ENCODE results near the gene ESF1. TPM values are rescaled to one million over a fixed set of nuclear protein-coding genes. Genes with fewer than 3 reads are reported as not detected.

Gene ESF1
- polyA plus RNA-seq, 2 of the 4 experiments (the other 2 are of a cell fraction): 30.5 to 34.8 TPM

GRCh38 chr20:13690943-13691342 is 93.8 kb downstream of the ESF1 start (continued):
- TF ChIP-seq HMGXB4 (CRISPR knock-in tag; IDR thresholded peaks at IDR 0.05; ENCODE audit: borderline replicate concordance) (no peak), KDM5A (IDR thresholded peaks at IDR 0.05) (no peak)

DNA sequence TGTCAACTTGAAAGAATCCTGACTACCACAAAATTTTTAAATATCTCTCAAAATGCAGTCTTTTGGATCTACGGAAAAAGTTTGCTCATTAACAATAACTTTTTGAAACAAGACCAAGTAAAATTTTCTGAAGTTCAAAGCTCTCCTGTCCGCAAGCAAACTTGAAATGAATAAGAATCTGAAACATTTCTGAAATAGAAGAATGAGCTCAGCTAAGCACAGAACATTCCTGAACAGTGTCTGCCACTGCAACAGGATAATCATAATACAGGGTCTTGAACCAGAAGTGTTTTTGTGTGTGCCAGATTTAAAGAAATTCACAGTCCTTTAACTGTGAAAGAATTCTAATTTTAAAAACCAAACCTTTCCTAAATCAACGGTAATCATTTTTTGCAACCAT is 96.9 kb downstream of the ESF1 start:
- ATAC-seq (no peak), FAIRE-seq (no peak), DNase-seq (ENCODE audit: low read depth in 1 of 2, low spot score in 1 of 2) (no peak)
- no peak overlapping the region for H3K4me3 ChIP-seq
- no peak overlapping the region for H3K4me2 ChIP-seq
- no peaks in the 10 kb centered on the region for H3K4me1 ChIP-seq
- 86% methylated on average over 3 of the region's 3 CpGs for WGBS (ENCODE audit: missing lambda C conversion rate)
- ChIA-PET CTCF (interaction anchor here (0.5 to 1.6 kb wide), 3 partner anchors 33 to 367 kb away, joined by 3 read pairs; no protein-coding TSS in a partner anchor), POLR2A (no interaction called here)
- H3K9me3 ChIP-seq: no peaks in the 10 kb centered on the region
- no peak overlapping the region for H3K27ac ChIP-seq
- TF ChIP-seq HES2 (IDR thresholded peaks at IDR 0.05): no peak
- TF ChIP-seq MAZ (IDR thresholded peaks at IDR 0.05; ENCODE audit: borderline replicate concordance, low read depth, low read length): no peak
- TF ChIP-seq, protein P1, sequence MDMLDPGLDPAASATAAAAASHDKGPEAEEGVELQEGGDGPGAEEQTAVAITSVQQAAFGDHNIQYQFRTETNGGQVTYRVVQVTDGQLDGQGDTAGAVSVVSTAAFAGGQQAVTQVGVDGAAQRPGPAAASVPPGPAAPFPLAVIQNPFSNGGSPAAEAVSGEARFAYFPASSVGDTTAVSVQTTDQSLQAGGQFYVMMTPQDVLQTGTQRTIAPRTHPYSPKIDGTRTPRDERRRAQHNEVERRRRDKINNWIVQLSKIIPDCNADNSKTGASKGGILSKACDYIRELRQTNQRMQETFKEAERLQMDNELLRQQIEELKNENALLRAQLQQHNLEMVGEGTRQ (IDR thresholded peaks at IDR 0.05): no peak
- no peak for TF ChIP-seq POLR2A (IDR thresholded peaks at IDR 0.05; ENCODE audit: low read length)
- no peak for TF ChIP-seq EHF (CRISPR knock-in tag; IDR thresholded peaks at IDR 0.05)
- TF ChIP-seq BCL3 (IDR thresholded peaks at IDR 0.05): no peak
- TF ChIP-seq, protein P2, sequence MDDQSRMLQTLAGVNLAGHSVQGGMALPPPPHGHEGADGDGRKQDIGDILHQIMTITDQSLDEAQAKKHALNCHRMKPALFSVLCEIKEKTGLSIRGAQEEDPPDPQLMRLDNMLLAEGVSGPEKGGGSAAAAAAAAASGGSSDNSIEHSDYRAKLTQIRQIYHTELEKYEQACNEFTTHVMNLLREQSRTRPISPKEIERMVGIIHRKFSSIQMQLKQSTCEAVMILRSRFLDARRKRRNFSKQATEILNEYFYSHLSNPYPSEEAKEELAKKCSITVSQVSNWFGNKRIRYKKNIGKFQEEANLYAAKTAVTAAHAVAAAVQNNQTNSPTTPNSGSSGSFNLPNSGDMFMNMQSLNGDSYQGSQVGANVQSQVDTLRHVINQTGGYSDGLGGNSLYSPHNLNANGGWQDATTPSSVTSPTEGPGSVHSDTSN (IDR thresholded peaks at IDR 0.05): no peak
- TF ChIP-seq TP53 (CRISPR knock-in tag; IDR thresholded peaks at IDR 0.05): no peak
- TF ChIP-seq HDAC2 (IDR thresholded peaks at IDR 0.05): no peak
- no peak for TF ChIP-seq CHD2 (IDR thresholded peaks at IDR 0.05; ENCODE audit: low read length, partially characterized antibody)
- no peak for TF ChIP-seq RNF2 (IDR thresholded peaks at IDR 0.05; ENCODE audit: borderline replicate concordance, low read depth)
- no peak for TF ChIP-seq E2F6 (IDR thresholded peaks at IDR 0.05; ENCODE audit: borderline replicate concordance, low read depth)

GRCh38 chr20:13685623-13686022 is 99.1 kb downstream of the ESF1 start:
- TF ChIP-seq RAD21 (conservative IDR thresholded peaks at IDR 0.05 in 1 of 2, IDR thresholded peaks at IDR 0.05 in 1 of 2): no peak
- TF ChIP-seq ZSCAN20 (CRISPR knock-in tag; IDR thresholded peaks at IDR 0.05): no peak
- TF ChIP-seq ZFP36 (IDR thresholded peaks at IDR 0.05; ENCODE audit: borderline replicate concordance, partially characterized antibody): no peak
- TF ChIP-seq, protein P1 (IDR thresholded peaks at IDR 0.05): no peak
- no peak for TF ChIP-seq NFE2L2 (conservative IDR thresholded peaks at IDR 0.05; ENCODE audit: low read length)
- TF ChIP-seq, protein P3, sequence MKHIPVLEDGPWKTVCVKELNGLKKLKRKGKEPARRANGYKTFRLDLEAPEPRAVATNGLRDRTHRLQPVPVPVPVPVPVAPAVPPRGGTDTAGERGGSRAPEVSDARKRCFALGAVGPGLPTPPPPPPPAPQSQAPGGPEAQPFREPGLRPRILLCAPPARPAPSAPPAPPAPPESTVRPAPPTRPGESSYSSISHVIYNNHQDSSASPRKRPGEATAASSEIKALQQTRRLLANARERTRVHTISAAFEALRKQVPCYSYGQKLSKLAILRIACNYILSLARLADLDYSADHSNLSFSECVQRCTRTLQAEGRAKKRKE (CRISPR knock-in tag; IDR thresholded peaks at IDR 0.05; ENCODE audit: low read depth): no peak
- TF ChIP-seq CBX8 (IDR thresholded peaks at IDR 0.05): no peak
- TF ChIP-seq FOSL2 (IDR thresholded peaks at IDR 0.05): no peak
- TF ChIP-seq FOSL2 (CRISPR knock-in tag; IDR thresholded peaks at IDR 0.05): no peak
- no peak for TF ChIP-seq CHD2 (IDR thresholded peaks at IDR 0.05; ENCODE audit: low read length, partially characterized antibody)
- TF ChIP-seq POLR2AphosphoS2 (conservative IDR thresholded peaks at IDR 0.05; ENCODE audit: low read length): no peak
- TF ChIP-seq BHLHE40 (IDR thresholded peaks at IDR 0.05; ENCODE audit: low read depth, low read length): no peak
- TF ChIP-seq, protein P2 (IDR thresholded peaks at IDR 0.05): no peak
- no peak for TF ChIP-seq PHF8 (IDR thresholded peaks at IDR 0.05; ENCODE audit: borderline replicate concordance, low read depth)
- TF ChIP-seq KDM5A (IDR thresholded peaks at IDR 0.05): no peak
- TF ChIP-seq GATA3 (IDR thresholded peaks at IDR 0.05; ENCODE audit: borderline replicate concordance): no peak
- TF ChIP-seq CHD4 (IDR thresholded peaks at IDR 0.05; ENCODE audit: borderline replicate concordance): no peak
- Histone ChIP-seq H3K27ac (no peak overlapping the region), H3K4me2 (no peak overlapping the region), H3K9me3 (no peaks in the 10 kb centered on the region), H3K4me1 (peaks cover 13% of the 10 kb centered on the region), H3K4me3 (no peak overlapping the region)
- ATAC-seq: no peak
- ChIA-PET CTCF (interaction anchor here (1.0 kb wide), 1 partner anchor 103 kb away, joined by 3 read pairs; no protein-coding TSS in a partner anchor), POLR2A (no interaction called here)
- FAIRE-seq: no peak
- WGBS (ENCODE audit: missing lambda C conversion rate): 58% methylated on average over 2 of the region's 2 CpGs
- DNase-seq (ENCODE audit: low read depth in 1 of 2, low spot score in 1 of 2): no peak

Data from A549 (cell line).